Astrocyte (in vitro differentiated cells and primary cell): ENCODE results near the gene PLAAT2. TPM values are rescaled to one million over a fixed set of nuclear protein-coding genes. Genes with fewer than 3 reads are reported as not detected.
A peak's percentile ranks its signal among the peaks of the same experiment; 100 is the strongest.

Experiments used
- DNase-seq: peaks from one replicate; pipeline ENCODE4 v3.0.0-alpha.2; 2010; ENCODE audit warnings: low read depth
- FAIRE-seq: peaks from 2 replicates; lab custom pipeline; 2011; peaks lifted over from hg19 to GRCh38; lab: Jason Lieb, UNC
- H2AFZ ChIP-seq: 2 replicates; pipeline ENCODE4 v1.6.0; 2012; ENCODE audit warnings: low read depth, low read length, inconsistent platforms
- H3K27ac ChIP-seq: 2 replicates; pipeline ENCODE4 v1.5.1; 2011; ENCODE audit warnings: low read depth, low read length, inconsistent platforms
- H3K27me3 ChIP-seq: 2 replicates; pipeline ENCODE4 v1.6.0; 2011; ENCODE audit warnings: low read length, inconsistent platforms; ENCODE audit not compliant: insufficient read depth
- H3K36me3 ChIP-seq: 2 replicates; pipeline ENCODE4 v1.5.1; 2011; ENCODE audit warnings: low read length, inconsistent platforms; ENCODE audit not compliant: insufficient read depth
- H3K4me1 ChIP-seq: 2 replicates; pipeline ENCODE4 v1.5.1; 2011; ENCODE audit warnings: low read length, inconsistent platforms; ENCODE audit not compliant: insufficient read depth
- H3K4me2 ChIP-seq: 2 replicates; pipeline ENCODE4 v1.6.0; 2012; ENCODE audit warnings: low read length, inconsistent platforms
- H3K4me3 ChIP-seq: 2 replicates; pipeline ENCODE4 v1.5.1; 2011; ENCODE audit warnings: low read depth, mild to moderate bottlenecking, low read length, inconsistent platforms; ENCODE audit not compliant: insufficient read depth
- H3K79me2 ChIP-seq: 2 replicates; pipeline ENCODE4 v1.6.0; 2012; ENCODE audit warnings: mild to moderate bottlenecking, low read length, inconsistent platforms; ENCODE audit not compliant: insufficient read depth
- H3K9ac ChIP-seq: 2 replicates; pipeline ENCODE4 v1.6.0; 2012; ENCODE audit warnings: mild to moderate bottlenecking, low read length, inconsistent platforms
- H3K9me3 ChIP-seq: 2 replicates; pipeline ENCODE4 v1.5.1; 2012; ENCODE audit warnings: low read depth, mild to moderate bottlenecking, low read length, inconsistent platforms; ENCODE audit not compliant: insufficient read depth
- H4K20me1 ChIP-seq: 2 replicates; pipeline ENCODE4 v1.6.0; 2012; ENCODE audit warnings: low read length, inconsistent platforms; ENCODE audit not compliant: insufficient read depth
- H3K27ac Mint-ChIP-seq: one replicate; pipeline ENCODE4 v1.8.0; 2021; ENCODE audit warnings: mild to moderate bottlenecking, mixed read lengths; ENCODE audit not compliant: unreplicated experiment
- H3K27me3 Mint-ChIP-seq: one replicate; pipeline ENCODE4 v1.8.0; 2021; ENCODE audit warnings: low read depth, mixed read lengths; ENCODE audit not compliant: unreplicated experiment
- H3K36me3 Mint-ChIP-seq: one replicate; pipeline ENCODE4 v1.8.0; 2021; ENCODE audit warnings: low read depth, mixed read lengths; ENCODE audit not compliant: unreplicated experiment
- H3K4me1 Mint-ChIP-seq: one replicate; pipeline ENCODE4 v1.8.0; 2021; ENCODE audit warnings: low read depth, mixed read lengths; ENCODE audit not compliant: unreplicated experiment
- H3K4me3 Mint-ChIP-seq: one replicate; pipeline ENCODE4 v1.8.0; 2021; ENCODE audit warnings: mild to moderate bottlenecking, moderate library complexity, mixed read lengths; ENCODE audit not compliant: unreplicated experiment
- H3K9me3 Mint-ChIP-seq: one replicate; pipeline ENCODE4 v1.8.0; 2021; ENCODE audit warnings: mild to moderate bottlenecking, mixed read lengths; ENCODE audit not compliant: unreplicated experiment
- EZH2 ChIP-seq: IDR thresholded peaks from 2 replicates; pipeline ENCODE4 v1.6.1; 2012; ENCODE audit warnings: mild to moderate bottlenecking, low read length, inconsistent platforms; ENCODE audit not compliant: insufficient read depth
- total RNA-seq: library from RNA; stranded (reverse); gene quantifications from 2 replicates; pipeline ENCODE4 v1.2.1, GENCODE V29; 2021
- TF ChIP-seq, protein P1 (sequence below): IDR thresholded peaks from 2 replicates; pipeline ENCODE4 v1.5.1; 2011; ENCODE audit warnings: low read depth, mild to moderate bottlenecking, inconsistent platforms, low read length, moderate library complexity; ENCODE audit not compliant: insufficient read depth

Gene PLAAT2
- total RNA-seq, 1 donor from 2014 or later = 0.52 TPM

DNA sequence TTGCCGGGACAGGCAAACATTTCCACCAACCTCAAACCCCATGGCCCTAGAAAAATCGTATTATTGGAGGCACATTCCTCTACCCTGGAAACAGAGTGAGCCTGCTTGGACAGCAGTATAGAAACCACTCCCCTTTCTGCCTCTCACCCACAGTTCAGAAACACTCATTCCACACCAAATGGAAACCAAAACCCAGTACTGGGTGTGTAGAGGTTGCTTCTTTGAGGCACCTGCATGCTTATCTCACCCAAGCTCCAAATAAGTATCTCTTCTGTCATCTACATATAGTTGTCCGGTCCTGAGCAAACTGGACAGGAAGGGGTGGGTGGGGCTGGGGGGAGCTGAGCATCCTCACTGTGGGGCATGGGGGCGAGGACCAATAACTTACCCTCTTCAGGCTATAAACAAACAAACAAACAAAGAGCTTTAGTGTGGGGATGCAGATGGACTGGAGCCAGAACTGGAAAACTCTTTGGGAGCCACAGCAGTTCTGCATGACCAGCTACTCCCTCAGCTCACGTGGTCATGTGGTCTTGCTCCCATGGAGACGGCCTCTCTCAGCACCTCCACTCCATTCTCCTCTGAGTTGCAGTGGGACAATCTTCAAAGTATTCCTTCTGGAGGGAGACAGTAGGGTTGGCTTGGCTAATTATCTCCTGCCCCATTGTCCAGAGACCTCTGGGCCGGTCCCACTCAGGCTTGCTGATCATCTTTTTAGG lies 1.0 kb upstream of the PLAAT2 start:
- Histone ChIP-seq H3K9me3 (no peaks in the 10 kb centered on the region), H2AFZ (no peak overlapping the region), H3K27me3 (peaks cover 3% of the 10 kb centered on the region), H3K4me3 (no peak overlapping the region), H4K20me1 (no peaks in the 10 kb centered on the region), H3K79me2 (no peaks in the 10 kb centered on the region), H3K27ac (no peak overlapping the region), H3K36me3 (no peaks in the 10 kb centered on the region), H3K4me2 (no peak overlapping the region), H3K9ac (no peak overlapping the region), H3K4me1 (peaks cover 13% of the 10 kb centered on the region)
- Mint-ChIP-seq H3K9me3 (no peaks in the 10 kb centered on the region), H3K27me3 (peaks cover 11% of the 10 kb centered on the region), H3K36me3 (no peaks in the 10 kb centered on the region), H3K4me3 (no peak overlapping the region), H3K27ac (no peak overlapping the region), H3K4me1 (peaks cover 14% of the 10 kb centered on the region)
- FAIRE-seq = no peak
- TF ChIP-seq, protein P1, sequence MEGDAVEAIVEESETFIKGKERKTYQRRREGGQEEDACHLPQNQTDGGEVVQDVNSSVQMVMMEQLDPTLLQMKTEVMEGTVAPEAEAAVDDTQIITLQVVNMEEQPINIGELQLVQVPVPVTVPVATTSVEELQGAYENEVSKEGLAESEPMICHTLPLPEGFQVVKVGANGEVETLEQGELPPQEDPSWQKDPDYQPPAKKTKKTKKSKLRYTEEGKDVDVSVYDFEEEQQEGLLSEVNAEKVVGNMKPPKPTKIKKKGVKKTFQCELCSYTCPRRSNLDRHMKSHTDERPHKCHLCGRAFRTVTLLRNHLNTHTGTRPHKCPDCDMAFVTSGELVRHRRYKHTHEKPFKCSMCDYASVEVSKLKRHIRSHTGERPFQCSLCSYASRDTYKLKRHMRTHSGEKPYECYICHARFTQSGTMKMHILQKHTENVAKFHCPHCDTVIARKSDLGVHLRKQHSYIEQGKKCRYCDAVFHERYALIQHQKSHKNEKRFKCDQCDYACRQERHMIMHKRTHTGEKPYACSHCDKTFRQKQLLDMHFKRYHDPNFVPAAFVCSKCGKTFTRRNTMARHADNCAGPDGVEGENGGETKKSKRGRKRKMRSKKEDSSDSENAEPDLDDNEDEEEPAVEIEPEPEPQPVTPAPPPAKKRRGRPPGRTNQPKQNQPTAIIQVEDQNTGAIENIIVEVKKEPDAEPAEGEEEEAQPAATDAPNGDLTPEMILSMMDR = no peak
- TF ChIP-seq EZH2 = no peak
- no peak for DNase-seq

- Histone ChIP-seq H3K79me2 (no peaks in the 10 kb centered on the region), H3K36me3 (no peaks in the 10 kb centered on the region), H3K4me1 (no peaks in the 10 kb centered on the region), H4K20me1 (no peaks in the 10 kb centered on the region), H2AFZ (no peak overlapping the region), H3K4me2 (peak overlapping the region; percentile 8), H3K9ac (no peak overlapping the region), H3K27me3 (peaks cover 3% of the 10 kb centered on the region), H3K27ac (no peak overlapping the region), H3K4me3 (no peak overlapping the region), H3K9me3 (no peaks in the 10 kb centered on the region)
- no peaks in the 10 kb centered on the region for H3K4me1 Mint-ChIP-seq
- FAIRE-seq = no peak
- TF ChIP-seq, protein P1 = no peak
- no peak for TF ChIP-seq EZH2
- peaks cover 15% of the 10 kb centered on the region for H3K27me3 Mint-ChIP-seq
- no peak for DNase-seq
- H3K27ac Mint-ChIP-seq = no peak overlapping the region
- H3K9me3 Mint-ChIP-seq = no peaks in the 10 kb centered on the region
- no peak overlapping the region for H3K4me3 Mint-ChIP-seq
- H3K36me3 Mint-ChIP-seq = no peaks in the 10 kb centered on the region
Measured at GRCh38 chr11:63560506-63561180, 2.5 kb downstream of the PLAAT2 start.
